SK-N-DZ (cell line): ENCODE data around the gene MAPK8.
A peak's percentile ranks its signal among the peaks of the same experiment; 100 is the strongest.
"Not testable (repeated sequence)": the region's sequence is repeated elsewhere in the genome, so short reads cannot be mapped to it uniquely, and the experiment has no call there.

Experiments
- DNase-seq: peaks from one replicate; pipeline ENCODE4 v3.0.0-alpha.2; 2015; ENCODE audit warnings: low spot score

The MAPK8 gene

GRCh38 chr10:48333856-48334255 lies 27.4 kb downstream of the MAPK8 start:
- no peak for DNase-seq

GRCh38 chr10:48335788-48336187 lies 29.3 kb downstream of the MAPK8 start:
- DNase-seq, result no peak

GRCh38 chr10:48336978-48337599 lies 30.6 kb downstream of the MAPK8 start:
- DNase-seq, result no peak

GRCh38 chr10:48340734-48341133 lies 34.3 kb downstream of the MAPK8 start:
- no peak for DNase-seq

- DNase-seq, result peak; percentile 50
Observed at GRCh38 chr10:48343106-48343505, 36.6 kb downstream of the MAPK8 start.

- no peak for DNase-seq
Observed at GRCh38 chr10:48343921-48344598, 37.6 kb downstream of the MAPK8 start.

GRCh38 chr10:48346248-48346647 lies 39.8 kb downstream of the MAPK8 start:
- not testable (repeated sequence) for DNase-seq

- not testable (repeated sequence) for DNase-seq
Observed at GRCh38 chr10:48347539-48347938, 41.1 kb downstream of the MAPK8 start.

GRCh38 chr10:48347943-48348342 lies 41.5 kb downstream of the MAPK8 start:
- DNase-seq, result not testable (repeated sequence)

- DNase-seq, result no peak
Observed at GRCh38 chr10:48353246-48353645, 46.8 kb downstream of the MAPK8 start.

- DNase-seq, result no peak
Observed at GRCh38 chr10:48357631-48358030, 51.2 kb downstream of the MAPK8 start.

GRCh38 chr10:48358162-48358561 lies 51.7 kb downstream of the MAPK8 start:
- no peak for DNase-seq

- no peak for DNase-seq
Observed at GRCh38 chr10:48358838-48359237, 52.4 kb downstream of the MAPK8 start.

GRCh38 chr10:48361176-48361575 lies 54.7 kb downstream of the MAPK8 start:
- DNase-seq, result no peak

- peak; percentile 73 for DNase-seq
Observed at GRCh38 chr10:48363617-48364355, 57.3 kb downstream of the MAPK8 start.

GRCh38 chr10:48364659-48365405 lies 58.4 kb downstream of the MAPK8 start:
- DNase-seq, result no peak

- DNase-seq, result no peak
Observed at GRCh38 chr10:48365668-48366067, 59.2 kb downstream of the MAPK8 start.

- DNase-seq, result no peak
Observed at GRCh38 chr10:48366261-48366660, 59.8 kb downstream of the MAPK8 start.

- no peak for DNase-seq
Observed at GRCh38 chr10:48369501-48369900, 63.0 kb downstream of the MAPK8 start.

GRCh38 chr10:48377751-48378530 lies 71.5 kb downstream of the MAPK8 start:
- no peak for DNase-seq

- no peak for DNase-seq
Observed at GRCh38 chr10:48378675-48379074, 72.2 kb downstream of the MAPK8 start.
